HS-5 (cell line): Measurements from ENCODE around the gene MMP12.

ENCODE experiments used
- DNase-seq: peaks from one replicate; pipeline ENCODE4 v3.0.0-alpha.2; 2012; ENCODE audit warnings: low read depth

Gene MMP12

GRCh38 chr11:102850973-102851745 lies 23.6 kb downstream of the MMP12 start:
- peak; percentile 96 for DNase-seq

- DNase-seq = peak; percentile 74
Measured at GRCh38 chr11:102849311-102849710, 25.5 kb downstream of the MMP12 start.

- no peak for DNase-seq
Measured at GRCh38 chr11:102846292-102846691, 28.5 kb downstream of the MMP12 start.

GRCh38 chr11:102843489-102843888 lies 31.3 kb downstream of the MMP12 start, which contains the start of gene MMP3:
Gene MMP3 (minus strand): TSS chr11:102843609. CDS start chr11:102843546, 63 bp downstream.
- DNase-seq = peak; percentile 84

- DNase-seq = no peak
Measured at GRCh38 chr11:102842930-102843329, 31.9 kb downstream of the MMP12 start.

- no peak for DNase-seq
Measured at GRCh38 chr11:102840018-102840417, 34.8 kb downstream of the MMP12 start.

- no peak for DNase-seq
Measured at GRCh38 chr11:102837646-102838045, 37.1 kb downstream of the MMP12 start.

GRCh38 chr11:102837156-102837555 lies 37.6 kb downstream of the MMP12 start:
- no peak for DNase-seq

GRCh38 chr11:102836290-102836875 lies 38.4 kb downstream of the MMP12 start:
- no peak for DNase-seq

GRCh38 chr11:102833731-102834130 lies 41.1 kb downstream of the MMP12 start:
- no peak for DNase-seq

- DNase-seq = no peak
Measured at GRCh38 chr11:102832612-102833011, 42.2 kb downstream of the MMP12 start.

GRCh38 chr11:102831489-102832440 lies 43.0 kb downstream of the MMP12 start:
- no peak for DNase-seq

- no peak for DNase-seq
Measured at GRCh38 chr11:102831128-102831488, 43.7 kb downstream of the MMP12 start.

GRCh38 chr11:102830001-102830727 lies 44.6 kb downstream of the MMP12 start:
- no peak for DNase-seq

- DNase-seq = no peak
Measured at GRCh38 chr11:102829316-102830000, 45.3 kb downstream of the MMP12 start.

- no peak for DNase-seq
Measured at GRCh38 chr11:102824556-102824955, 50.2 kb downstream of the MMP12 start.

- DNase-seq = no peak
Measured at GRCh38 chr11:102819491-102819890, 55.3 kb downstream of the MMP12 start.

- DNase-seq = no peak
Measured at GRCh38 chr11:102813484-102813883, 61.3 kb downstream of the MMP12 start.
